Stimulated activated CD4-positive, alpha-beta T cell treated with anti-CD3 and anti-CD28 coated beads, Interleukin-12 subunit alpha, Interleukin-12 subunit beta, amount 100 ng/mL, for 24 hours (primary cell): Measurements from ENCODE around the gene CDH5.
"Not testable (repeated sequence)": the region's sequence is repeated elsewhere in the genome, so short reads cannot be mapped to it uniquely, and the experiment has no call there.

Source experiments
- DNase-seq, 2 experiments: peaks; one replicate each; pipeline ENCODE4 v3.0.0-alpha.2; 2020; ENCODE audit warnings: low read depth in 2 of 2

The CDH5 gene

DNA sequence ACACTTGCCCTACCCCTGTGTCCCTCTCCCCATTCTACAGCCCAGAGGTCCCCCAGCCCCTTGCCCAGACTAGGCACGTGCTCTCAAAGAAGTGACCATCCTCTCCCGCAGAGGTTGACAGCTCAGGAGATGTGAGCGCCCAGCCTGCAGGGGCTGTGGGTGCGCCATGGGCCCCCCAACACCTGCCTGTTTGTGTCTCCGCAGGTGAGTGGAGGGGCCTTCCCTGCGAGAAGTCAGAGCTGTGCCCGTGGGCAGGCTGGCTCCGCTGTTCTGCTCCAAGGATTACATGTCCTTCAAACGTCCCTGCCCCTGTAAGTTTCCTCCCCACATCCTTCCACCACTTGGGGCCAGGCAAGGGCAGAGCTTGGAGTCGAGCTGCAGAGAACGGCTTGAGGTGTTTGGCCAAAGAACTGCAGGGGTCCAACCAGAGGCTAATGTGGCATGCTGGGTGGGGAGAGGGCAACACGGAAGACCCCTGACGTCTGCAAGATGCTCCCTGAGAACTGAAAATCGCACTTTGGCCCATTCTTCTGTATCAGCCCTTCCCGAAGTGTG lies 71.0 kb downstream of the CDH5 start:
- no peak for DNase-seq

DNA sequence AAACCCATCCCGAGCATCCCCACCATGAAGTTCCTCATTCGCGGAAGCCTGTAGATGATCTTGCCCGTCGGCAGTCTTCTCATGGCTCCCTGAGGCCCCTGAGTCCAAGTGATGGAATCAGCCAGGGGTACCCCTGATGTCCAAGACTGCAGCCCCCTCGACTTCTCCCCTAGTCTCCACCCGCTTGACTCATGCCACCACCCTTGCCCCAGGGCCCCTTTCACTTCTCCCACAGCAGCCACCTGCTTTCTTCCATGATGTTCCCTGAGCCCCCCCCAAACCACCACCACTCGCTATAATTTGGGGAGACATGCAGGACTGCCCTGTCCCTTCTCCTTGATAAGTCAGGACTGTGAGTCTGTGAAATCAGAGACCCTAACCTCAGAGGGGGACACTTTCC lies 72.0 kb downstream of the CDH5 start:
- DNase-seq = no peak

DNA sequence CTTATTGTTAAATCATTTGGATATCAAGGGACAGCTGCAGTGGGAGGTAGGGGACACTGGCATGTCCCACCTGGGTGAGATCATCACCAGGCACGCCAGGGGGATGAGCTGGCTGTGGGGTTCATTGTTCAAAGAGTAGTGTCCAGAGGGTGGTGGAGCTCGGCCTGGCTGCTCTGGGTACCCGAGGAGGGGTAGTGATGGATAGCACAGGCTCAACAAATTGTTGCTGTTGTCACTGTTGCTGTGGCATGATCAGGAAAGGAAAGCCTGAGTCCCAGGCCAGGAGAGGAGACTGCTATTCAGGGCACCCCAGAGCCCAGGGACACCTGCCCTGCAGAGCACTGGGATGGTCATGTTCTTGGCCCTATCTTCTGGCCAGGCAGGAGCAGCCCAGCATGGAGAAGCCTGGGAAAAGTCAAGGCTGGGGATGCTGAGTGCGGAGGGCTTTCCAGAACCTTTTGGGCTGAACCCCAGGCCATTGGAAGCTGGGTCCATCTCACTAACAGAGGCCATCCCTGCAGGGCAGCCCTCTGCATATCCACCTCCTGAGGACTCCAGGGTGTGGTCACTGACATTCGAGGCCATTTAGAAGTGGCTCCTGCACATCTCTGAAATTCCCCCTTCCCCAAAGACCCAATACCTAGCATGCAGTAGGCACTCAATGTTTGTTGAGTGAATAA lies 72.7 kb downstream of the CDH5 start:
- DNase-seq = no peak

DNA sequence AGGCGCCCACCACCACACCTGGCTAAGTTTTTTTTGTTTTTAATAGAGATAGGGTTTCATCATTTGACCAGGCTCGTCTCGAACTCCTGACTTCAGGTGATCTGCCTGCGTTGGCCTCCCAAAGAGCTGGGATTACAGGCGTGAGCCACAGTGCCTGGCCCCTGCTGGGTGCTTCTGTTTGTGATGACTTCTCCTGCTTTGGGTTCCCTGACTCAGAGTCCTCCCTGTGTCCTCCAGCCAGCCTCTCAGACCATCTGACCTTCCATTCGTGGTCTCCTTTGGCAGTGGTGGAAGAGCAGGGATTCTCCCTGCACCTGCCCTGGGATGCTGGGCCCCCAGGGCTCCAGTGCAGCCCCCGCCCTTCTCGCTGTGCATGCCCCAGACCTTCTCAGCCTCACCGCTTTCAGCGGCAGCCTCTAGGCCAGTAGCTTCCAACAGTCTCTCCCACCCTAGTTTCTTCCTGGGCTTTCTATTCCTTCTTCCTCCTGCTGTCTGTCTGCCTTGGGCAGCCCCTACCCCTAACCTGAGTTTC lies 73.8 kb downstream of the CDH5 start:
- no peak for DNase-seq

DNA sequence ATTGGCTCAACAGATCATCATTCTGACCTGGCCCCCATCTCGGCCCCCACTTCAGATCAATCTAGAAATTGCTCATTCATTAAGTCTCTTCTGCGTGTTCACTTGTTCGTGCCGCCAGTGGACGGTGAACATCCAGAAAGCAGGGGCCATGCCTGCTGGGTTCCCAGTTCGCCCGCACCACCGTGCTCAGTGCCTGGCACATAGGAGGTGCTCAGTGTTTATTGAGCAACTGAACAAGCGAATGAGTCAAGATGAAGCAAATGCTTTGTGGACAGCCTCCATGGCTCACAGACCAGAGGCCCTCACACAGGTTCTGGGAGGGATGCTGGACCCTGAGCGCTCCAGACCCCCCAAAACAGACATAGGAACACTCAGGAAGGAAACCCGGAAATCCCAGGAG lies 74.5 kb downstream of the CDH5 start:
- no peak for DNase-seq

DNA sequence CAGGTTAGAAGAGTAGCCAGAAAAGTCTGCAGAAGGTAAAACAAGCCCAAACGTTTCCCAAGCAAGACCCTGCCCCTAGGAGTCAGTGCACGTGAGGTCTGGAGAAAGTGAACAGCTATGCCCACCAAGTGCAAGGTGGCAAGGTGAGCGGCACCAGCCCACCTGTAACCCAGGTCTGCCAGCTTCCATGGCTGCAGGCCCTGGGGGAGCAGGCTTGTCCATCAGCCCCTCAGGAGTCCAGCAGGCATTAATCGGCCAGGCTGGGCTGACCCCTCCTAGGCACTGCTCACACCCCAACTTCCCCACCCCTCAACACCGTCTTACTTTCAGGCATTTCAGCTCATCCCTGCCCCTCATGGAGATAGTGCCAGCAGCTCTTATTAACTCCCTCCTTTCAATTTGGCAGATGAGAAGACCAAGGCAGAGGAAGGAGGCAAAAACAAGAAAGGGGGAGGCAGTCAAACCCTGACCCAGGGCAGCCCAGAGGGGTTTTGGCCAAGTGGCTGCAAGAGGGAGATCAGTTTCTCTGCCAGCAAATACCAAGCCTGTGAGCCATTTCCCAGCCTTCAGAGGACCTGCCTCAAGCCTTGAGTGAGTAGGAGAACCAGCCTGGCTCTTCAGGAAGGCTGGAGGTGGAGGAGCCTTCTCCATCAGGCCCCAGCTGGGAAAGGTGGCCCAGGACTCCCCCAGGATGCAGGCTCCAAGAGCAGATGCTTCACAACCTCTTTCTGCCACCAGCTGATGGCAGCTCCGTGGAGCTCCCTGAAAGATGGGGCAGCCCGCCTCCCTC lies 75.3 kb downstream of the CDH5 start:
- DNase-seq = no peak

DNA sequence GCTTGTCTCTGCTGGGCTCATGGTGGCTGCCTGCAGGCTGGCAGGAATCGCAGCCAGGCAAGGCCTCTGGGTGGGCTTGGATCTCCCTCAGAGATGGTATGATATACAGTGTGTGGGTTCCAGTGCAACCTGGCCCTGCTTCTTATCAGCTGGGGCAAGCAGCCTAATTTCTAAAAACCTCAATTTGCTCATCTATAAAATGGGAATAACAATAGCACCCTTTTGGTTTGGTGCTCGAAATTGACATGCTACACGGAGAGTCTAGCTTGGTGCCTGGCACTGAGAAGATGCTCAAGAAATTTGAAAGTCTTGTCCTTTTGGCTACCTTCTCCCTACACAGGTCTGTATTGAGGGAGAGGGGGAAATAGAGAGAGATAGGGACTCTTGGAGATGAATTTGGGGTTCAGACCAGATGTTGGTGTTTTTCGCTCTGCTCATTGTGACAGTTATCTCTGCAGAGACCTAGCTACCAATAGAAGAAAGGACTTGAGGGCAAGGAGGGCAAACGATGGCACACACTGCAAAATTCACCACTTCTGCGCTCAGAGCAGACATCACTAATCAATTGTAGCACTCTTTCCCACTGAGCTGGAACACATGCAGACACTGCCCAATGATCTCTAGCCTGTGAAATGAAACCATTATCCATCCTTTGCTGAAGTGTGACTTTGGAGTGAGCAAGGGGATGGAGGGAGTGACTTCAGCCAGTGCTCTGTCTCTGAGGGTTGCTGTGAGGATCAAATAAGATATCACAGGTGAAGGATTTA lies 76.2 kb downstream of the CDH5 start:
- no peak for DNase-seq

DNA sequence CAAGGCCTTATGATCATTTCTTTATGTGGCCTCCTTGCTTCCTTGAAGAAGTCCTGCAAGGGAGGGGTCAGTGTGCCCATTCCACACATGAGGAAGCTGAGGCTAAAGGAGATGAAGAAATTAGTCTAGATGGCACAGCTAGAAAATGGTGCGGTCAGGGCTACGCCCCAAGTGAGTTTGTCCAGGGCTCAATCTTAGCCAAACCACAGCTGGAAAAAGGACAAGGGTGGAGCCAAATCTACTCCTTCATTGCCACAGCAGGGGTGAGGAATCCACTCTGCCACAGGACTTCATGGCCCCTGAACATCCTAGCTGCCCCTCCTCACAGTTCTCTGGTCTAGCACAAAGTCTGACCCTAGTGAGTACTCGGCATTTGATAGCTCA lies 76.8 kb downstream of the CDH5 start:
- no peak for DNase-seq

DNA sequence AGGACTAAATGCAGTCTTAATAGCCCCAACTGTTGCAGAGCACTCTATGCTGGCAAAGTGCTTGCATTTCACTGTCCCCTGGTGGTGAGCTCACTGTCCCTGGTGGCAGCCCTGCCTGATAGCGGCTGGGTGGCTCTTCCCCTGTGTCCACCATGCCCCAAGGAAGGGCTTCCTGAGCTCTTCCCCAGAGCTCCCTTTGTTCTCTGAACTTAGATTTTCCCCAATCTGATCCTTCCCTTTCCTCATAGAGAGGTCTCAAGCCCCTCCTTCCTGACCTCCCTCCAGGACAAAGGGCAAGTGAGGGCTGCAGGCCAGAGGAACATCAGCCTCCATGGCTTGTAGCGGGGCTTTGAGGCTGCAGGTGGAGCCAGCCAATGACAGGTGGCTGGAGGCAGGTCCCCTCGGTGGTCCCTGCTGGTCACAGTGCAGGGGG lies 77.6 kb downstream of the CDH5 start:
- DNase-seq = no peak

DNA sequence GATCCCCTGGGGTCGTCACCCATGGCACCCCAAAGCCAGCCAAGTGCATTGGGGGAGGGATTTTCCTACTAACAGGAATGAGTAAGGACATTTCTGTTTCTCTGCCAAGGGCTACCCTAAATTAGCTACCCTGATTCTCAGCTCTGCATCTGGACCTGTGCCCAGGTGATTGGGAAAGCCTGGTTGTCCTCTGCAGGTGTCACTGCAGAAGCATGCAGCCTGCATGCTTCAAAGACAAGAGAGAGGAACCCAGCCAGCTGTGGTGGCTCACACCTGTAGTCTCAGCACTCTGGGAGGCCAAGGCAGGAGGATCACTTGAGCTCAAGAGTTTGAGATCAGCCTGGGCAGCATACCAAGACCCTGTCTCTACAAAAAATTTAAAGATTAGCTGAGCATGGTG lies 80.2 kb downstream of the CDH5 start:
- DNase-seq = no peak

DNA sequence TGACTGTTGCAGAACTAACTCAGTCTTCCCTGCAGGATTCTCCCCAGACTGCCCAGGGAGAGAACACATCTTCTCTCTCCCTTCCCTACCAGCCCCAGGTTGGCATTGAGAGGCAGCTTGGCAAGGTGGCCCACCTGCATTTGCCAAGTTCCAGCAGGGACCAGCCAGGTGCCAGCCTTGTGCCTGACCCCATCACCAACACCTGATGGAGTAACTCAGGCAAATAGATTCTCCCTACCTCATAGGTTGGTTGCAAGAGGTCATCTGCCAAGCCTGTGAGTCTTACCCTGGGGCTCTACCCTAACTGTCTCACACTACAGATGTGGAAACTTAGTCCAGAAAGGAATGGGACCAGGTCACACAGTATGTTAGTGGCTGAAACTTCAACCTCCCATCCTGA lies 81.0 kb downstream of the CDH5 start:
- no peak for DNase-seq

DNA sequence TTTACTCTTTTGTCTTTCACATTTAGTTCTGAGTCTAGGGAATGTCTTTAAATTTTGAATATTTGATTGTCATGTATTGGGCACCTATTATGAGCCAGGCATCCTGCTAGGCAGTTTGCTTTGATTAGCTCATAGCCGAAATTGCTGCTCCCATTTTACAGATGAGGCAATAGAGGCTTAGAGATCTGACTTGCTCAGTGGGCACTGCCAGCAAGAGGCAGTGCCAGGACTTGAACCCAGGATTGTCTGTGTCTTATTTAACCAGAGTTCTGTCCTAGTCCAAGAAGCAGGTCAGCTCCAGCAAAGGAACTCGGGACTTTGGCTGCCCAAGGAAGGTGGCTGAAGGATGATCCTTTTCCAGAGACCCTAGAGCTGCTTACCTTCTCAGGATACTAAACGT lies 85.1 kb downstream of the CDH5 start:
- no peak for DNase-seq

DNA sequence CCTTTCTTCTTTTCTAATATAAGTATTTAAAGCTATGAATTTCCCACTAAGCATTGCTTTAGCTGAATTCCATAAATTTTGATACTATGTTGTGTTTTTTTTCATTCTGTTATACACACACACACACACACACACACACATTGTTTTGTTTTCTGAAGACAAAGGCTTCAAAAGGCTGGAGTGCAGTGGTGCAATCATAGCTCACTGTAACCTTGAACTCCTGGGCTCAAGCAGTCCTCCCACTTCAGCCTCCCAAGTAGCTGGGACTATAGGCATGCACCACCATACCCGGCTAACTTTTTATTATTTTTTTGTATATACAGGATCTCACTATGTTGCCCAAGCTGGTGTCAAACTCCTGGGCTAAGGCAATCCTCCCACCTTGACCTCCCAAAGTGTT lies 86.7 kb downstream of the CDH5 start:
- DNase-seq = not testable (repeated sequence)
